GM18498 (cell line): Measurements from ENCODE around the gene HMOX2.
A peak's percentile ranks its signal among the peaks of the same experiment; 100 is the strongest.

Experiments used
- ATAC-seq: cut with Tn5 transposase; IDR thresholded peaks from one replicate; pipeline ENCODE4 v1.9.1; 2021; ENCODE audit warnings: mild to moderate bottlenecking, moderate library complexity; ENCODE audit not compliant: unreplicated experiment

Gene HMOX2

GRCh38 chr16:4475880-4476788, at the start of gene HMOX2:
Gene HMOX2 (plus strand): TSS chr16:4476398. CDS start chr16:4505525, 29,127 bp downstream.
- ATAC-seq = peak; percentile 92

DNA sequence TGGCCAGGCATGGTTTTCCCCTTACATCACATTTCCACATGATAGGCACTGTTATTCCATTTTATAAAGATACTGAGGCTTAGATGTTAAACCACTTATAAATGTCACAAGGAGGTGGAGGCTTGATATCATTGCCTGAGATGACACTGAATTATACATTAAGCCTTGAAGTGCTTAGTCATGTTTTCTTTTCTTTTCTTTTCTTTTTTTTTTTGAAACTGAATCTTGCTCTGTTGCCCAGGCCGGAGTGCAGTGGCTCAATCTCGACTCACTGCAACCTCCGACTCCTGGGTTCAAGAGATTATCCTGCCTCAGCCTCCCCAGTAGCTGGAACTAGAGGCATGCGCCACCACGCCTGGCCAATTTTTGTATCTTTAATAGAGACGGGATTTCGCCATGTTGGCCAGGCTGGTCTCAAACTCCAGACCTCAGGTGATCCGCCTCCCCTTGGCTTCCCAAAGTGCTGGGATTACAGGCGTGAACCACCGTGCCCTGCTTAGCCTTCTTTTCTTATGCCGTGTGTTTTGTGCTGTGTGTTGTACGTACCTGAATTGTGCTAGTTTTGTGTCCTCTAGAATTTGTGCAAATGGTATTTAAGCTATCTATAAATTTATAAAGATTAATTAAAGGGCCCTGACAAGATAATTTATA, 49.4 kb upstream of the HMOX2 start:
- no peak for ATAC-seq

DNA sequence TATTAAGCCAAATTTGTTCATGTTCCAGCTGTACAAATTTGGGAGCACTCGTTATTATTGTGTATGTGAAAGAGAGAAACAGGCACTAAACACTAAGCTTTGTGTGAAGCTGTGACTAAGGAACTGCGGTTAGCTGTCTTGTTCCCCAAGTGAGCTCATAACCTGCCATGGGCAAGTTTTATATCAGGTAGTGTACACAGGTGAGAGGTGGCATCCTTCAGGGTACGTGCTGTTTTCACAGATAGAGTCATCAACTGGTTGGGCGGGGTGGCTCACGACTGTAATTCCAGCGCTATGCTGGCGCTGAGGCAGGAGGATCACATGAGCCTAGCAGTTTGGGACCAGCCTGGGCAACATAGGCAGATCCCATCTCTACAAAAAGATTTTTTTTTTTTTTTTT, 47.7 kb upstream of the HMOX2 start:
- no peak for ATAC-seq

DNA sequence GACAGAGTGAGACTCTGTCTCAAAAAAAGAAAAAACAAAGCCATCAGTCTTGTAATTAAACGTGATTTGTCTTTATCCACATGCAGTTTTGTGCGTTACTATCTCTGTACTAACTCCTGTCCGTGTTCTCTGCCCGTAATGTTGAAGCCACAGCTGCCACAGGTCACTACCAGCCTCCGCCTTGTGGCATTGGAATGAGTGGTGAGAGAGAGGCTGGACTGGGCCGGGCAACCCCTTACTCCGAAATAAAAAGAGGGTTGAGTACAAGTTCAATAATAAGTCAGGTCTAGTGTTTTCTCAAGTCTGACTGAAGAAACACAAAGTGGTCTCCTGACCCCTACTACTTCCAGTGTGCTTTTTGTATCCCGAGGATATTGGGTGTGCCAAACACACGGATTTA, 45.2 kb upstream of the HMOX2 start:
- ATAC-seq = no peak

- no peak for ATAC-seq
Observed at GRCh38 chr16:4433228-4433627, 43.0 kb upstream of the HMOX2 start.

GRCh38 chr16:4433914-4434787, 42.0 kb upstream of the HMOX2 start:
- ATAC-seq = no peak

GRCh38 chr16:4435337-4436067, 40.7 kb upstream of the HMOX2 start:
- no peak for ATAC-seq

DNA sequence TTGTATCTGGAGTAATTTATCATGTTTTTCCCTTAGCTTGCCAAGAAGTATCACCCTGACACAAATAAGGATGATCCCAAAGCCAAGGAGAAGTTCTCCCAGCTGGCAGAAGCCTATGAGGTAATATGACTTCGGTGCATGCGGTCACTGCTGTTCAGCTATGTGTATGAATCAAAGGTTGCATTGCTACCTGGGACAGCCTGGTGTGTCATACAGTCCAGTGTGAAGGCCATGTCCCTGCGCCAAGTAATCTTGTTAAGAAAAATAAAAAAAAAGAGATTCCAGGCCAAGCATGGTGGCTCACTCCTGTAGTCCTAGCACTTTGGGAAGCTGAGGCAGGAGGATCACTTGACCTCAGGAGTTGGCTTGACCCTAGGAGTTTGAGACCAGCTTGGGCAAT, 38.8 kb upstream of the HMOX2 start:
- no peak for ATAC-seq

DNA sequence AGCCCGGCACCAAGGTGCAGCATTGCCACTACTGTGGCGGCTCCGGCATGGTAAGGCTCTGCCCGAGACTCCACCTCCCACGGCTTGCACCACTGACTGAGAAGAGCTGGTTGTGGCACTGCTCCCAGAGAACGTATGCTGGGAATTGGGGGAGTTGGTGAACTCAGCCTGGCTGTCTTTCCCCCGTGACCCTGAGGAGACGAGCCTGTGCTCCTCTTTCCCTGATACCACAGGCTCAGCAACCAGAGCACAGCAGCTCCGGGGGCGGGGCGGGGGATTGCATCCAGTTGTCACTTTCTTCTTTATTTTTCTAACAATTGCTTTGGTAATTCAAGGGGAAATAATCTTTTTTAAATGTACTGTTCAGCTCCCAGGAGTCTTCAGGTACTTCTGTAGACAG, 33.8 kb upstream of the HMOX2 start:
- no peak for ATAC-seq

DNA sequence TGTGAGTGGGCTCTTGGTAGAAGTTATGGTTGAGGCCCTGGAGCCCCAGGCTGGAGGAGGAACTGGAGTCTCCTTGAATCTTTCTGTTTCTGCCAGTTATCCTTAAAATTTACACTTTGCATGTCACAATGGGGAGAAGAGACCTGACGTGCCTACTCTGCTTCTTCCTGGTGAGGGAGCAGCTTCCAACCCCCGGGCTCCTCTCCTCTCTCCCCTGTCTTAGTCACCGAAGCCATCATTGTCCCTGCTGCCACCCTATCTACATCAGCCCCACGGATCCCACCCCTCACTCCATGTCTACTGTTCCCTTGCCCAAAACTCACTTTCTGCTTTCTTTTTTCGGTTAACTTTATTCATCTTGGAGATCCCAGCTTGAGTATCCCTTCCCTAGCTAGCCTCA, 32.9 kb upstream of the HMOX2 start:
- ATAC-seq = no peak

DNA sequence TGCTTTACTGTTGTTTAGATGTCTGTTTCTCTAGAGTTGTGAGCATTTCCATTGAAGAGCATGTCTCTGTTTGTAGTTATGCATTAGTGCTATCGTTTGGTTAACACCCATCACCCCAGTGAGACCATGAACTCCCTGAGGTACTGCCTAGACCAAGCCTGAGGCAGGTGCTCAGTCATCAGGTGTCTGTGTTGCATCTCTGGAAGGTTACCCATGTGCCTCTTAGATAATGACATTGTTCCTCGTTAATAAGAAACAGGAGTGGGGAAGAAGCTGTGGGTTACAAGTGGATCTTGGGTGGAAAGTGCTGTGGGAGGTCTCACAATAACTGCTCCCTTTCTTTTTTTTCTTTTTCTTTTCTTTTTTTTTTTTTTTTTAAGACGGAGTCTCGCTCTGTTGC, 32.2 kb upstream of the HMOX2 start:
- ATAC-seq = no peak

DNA sequence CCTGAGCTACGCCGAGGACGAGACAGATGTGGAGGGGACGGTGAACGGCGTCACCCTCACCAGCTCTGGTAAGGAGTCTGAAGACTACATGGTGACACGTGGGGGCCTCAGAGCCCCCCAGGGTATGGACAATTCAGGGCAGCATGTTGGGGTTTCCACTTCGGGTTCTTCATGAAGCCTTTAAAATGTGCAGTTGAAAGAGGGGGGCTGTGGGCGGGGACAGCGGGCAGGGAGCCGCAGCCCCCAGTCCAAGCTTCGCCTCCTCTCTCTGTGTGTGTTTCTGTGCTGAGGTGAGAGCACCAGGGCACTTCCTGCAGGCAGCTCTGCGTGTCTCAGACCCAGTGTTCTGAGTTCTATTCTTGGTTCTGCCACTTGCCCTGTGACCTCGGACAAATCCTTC, 25.8 kb upstream of the HMOX2 start:
- no peak for ATAC-seq

GRCh38 chr16:4450931-4451519, 25.2 kb upstream of the HMOX2 start:
- no peak for ATAC-seq

DNA sequence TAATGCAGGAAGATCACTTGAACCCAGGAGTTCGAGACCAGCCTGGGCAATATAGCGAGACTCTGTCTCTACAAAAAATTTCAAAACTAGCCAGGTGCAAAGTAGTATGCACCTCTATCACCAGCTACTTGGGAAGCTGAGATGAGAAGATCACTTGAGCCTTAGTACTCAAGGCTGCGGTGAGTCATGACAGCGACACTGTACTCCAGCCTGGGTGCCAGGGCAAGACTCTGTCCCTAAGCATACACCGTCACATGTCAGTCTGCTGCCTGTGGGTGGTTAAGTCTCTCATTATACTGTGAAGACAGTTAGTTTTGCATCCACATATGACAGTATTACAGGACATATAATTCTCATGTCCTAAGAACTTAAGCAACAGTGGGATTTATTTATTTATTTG, 23.5 kb upstream of the HMOX2 start:
- no peak for ATAC-seq

DNA sequence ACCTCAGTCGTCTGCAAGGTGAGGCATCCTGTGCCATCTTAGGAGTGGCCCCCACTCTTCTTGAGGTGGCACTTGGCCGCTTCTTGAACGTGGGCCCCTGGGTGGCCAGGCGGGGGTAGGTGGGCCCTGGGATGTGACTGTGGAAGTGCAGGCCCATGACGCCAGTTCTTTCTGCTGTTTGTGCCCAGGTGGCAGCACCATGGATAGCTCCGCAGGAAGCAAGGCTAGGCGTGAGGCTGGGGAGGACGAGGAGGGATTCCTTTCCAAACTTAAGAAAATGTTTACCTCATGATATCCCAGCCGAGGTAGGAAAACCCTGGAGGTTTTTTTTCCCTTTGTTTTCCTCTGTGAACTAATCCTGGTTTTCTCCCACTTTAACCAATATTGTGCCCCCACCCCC, 21.6 kb upstream of the HMOX2 start:
- no peak for ATAC-seq

DNA sequence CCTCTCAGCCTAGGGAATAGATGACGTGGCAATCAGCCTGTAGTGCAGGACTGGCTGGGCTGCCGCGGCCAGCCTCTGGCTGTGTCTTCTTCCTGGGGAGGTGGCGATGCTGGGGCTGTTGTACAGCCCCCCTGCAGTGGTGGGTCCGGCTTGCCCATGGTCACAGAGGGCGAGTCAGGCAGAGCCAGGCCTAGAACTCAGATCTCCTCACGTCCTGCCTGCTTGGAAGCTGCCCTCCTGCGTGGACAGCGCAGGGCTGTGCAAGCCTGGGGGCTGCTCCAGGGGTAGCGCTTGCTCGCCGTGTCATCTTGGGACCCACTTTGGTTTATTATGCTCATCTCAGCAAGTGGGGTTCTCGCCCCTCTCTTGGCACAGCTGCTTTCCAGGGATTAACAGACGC, 21.1 kb upstream of the HMOX2 start:
- ATAC-seq = no peak

- no peak for ATAC-seq
Observed at GRCh38 chr16:4455951-4456350, 20.2 kb upstream of the HMOX2 start.

GRCh38 chr16:4460936-4461249, 15.3 kb upstream of the HMOX2 start:
- no peak for ATAC-seq

- no peak for ATAC-seq
Observed at GRCh38 chr16:4461250-4462085, 14.7 kb upstream of the HMOX2 start.
